ENCODE measurements around the gene GPC2. TPM values are rescaled to one million over a fixed set of nuclear protein-coding genes. Genes with fewer than 3 reads are reported as not detected.

Gene GPC2
- total RNA-seq, 1 donor from 2014 or later = 106 TPM

DNA sequence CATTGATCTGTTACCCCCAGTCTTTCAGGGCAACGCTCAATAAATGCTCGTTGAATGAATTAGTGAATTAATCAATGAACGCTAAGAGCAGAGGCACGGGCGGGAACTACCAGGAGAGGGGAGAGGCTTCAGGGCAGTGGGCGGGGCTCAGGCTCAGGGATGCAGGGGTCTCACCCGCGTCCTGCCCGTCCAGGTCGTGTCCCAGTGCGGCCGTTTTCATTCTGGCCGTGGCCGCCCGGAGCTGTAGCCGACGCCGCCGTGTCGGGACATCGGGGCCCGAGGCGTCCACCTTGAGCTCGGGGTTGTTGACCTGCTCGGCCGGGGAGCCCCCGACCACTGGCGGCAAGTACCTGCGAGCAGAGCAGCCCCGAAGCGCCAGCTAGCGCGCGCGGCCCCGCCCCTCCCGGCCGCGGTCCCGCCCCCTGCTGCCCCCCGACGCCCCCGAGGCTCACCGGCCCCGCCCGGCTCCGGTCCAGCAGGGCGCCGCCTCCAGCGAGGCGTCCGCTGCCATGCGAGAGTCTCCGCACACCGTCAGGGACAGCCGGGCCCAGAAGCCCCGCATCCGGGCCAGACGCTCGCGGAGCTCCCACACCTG lies 6.0 kb downstream of the GPC2 start:
- Mint-ChIP-seq H3K36me3 (ENCODE audit: low read depth) (peaks cover 6% of the 10 kb centered on the region), H3K27ac (ENCODE audit: unreplicated experiment) (no peak overlapping the region), H3K4me3 (peak overlapping the region; percentile 71), H3K27me3 (ENCODE audit: low read depth) (peaks cover 42% of the 10 kb centered on the region), H3K4me1 (peaks cover 64% of the 10 kb centered on the region), H3K9me3 (no peaks in the 10 kb centered on the region)
- DNase-seq (ENCODE audit: low read depth, low spot score) = no peak
- TF ChIP-seq, protein P1, sequence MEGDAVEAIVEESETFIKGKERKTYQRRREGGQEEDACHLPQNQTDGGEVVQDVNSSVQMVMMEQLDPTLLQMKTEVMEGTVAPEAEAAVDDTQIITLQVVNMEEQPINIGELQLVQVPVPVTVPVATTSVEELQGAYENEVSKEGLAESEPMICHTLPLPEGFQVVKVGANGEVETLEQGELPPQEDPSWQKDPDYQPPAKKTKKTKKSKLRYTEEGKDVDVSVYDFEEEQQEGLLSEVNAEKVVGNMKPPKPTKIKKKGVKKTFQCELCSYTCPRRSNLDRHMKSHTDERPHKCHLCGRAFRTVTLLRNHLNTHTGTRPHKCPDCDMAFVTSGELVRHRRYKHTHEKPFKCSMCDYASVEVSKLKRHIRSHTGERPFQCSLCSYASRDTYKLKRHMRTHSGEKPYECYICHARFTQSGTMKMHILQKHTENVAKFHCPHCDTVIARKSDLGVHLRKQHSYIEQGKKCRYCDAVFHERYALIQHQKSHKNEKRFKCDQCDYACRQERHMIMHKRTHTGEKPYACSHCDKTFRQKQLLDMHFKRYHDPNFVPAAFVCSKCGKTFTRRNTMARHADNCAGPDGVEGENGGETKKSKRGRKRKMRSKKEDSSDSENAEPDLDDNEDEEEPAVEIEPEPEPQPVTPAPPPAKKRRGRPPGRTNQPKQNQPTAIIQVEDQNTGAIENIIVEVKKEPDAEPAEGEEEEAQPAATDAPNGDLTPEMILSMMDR (conservative IDR thresholded peaks at IDR 0.05) = no peak

DNA sequence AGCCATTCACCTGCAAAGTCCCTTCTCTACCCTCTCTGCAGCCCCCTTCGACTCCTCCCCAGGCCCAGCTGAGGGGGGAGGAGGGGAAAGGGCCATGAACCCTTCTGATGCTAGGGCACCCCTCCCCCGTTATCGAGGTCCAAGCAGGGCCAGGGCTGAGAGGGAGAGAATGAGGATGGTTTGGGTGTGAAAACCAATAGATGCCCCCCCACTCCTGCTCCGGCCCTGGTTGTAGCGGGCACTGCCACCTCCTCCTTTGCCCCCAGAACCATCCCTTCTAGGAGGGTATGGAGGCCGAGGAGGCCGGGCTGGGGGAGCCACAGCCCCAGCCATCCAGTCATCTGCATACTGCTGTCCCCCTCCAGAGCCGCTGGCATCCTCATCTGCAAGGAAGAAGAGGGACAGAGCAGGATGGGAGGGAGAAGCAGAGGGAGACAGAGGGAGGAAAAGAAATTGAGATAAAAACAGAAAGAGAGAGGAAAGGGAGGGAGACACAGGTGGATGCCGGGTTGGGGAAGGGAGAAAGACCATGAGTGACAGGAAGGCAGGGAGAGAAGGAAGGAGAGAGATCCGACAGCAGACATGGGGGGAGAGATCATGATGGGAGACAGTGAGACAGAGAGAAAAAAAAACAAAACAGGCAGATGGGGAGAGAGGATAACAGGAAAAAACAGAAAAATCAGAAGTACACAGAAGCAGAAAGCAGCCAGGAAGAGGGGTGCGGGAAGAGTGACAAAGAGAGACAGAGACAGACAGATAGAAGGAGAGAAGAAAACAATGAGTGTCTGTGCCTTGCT lies 6.9 kb downstream of the GPC2 start:
- peaks cover 45% of the 10 kb centered on the region for H3K27me3 Mint-ChIP-seq (ENCODE audit: low read depth)
- H3K4me3 Mint-ChIP-seq = peak overlapping the region; percentile 85
- TF ChIP-seq, protein P1 (conservative IDR thresholded peaks at IDR 0.05) = no peak
- no peak overlapping the region for H3K27ac Mint-ChIP-seq (ENCODE audit: unreplicated experiment)
- DNase-seq (ENCODE audit: low read depth, low spot score) = no peak
- H3K9me3 Mint-ChIP-seq = no peaks in the 10 kb centered on the region
- peaks cover 6% of the 10 kb centered on the region for H3K36me3 Mint-ChIP-seq (ENCODE audit: low read depth)
- peaks cover 57% of the 10 kb centered on the region for H3K4me1 Mint-ChIP-seq

- Mint-ChIP-seq H3K27ac (ENCODE audit: unreplicated experiment) (peak overlapping the region; percentile 92), H3K4me1 (peaks cover 49% of the 10 kb centered on the region), H3K36me3 (ENCODE audit: low read depth) (peaks cover 3% of the 10 kb centered on the region), H3K4me3 (peak overlapping the region; percentile 85), H3K9me3 (no peaks in the 10 kb centered on the region), H3K27me3 (ENCODE audit: low read depth) (peaks cover 45% of the 10 kb centered on the region)
- DNase-seq (ENCODE audit: low read depth, low spot score) = no peak
- TF ChIP-seq, protein P1 (conservative IDR thresholded peaks at IDR 0.05) = no peak
These were observed 7.9 kb downstream of the GPC2 start for GRCh38 chr7:100169147-100169850.

GRCh38 chr7:100167912-100168323 lies 9.3 kb downstream of the GPC2 start:
- no peak for DNase-seq (ENCODE audit: low read depth, low spot score)
- Mint-ChIP-seq H3K4me1 (peaks cover 49% of the 10 kb centered on the region), H3K36me3 (ENCODE audit: low read depth) (no peaks in the 10 kb centered on the region), H3K9me3 (no peaks in the 10 kb centered on the region), H3K27ac (ENCODE audit: unreplicated experiment) (peak overlapping the region; percentile 92), H3K27me3 (ENCODE audit: low read depth) (peaks cover 41% of the 10 kb centered on the region), H3K4me3 (peak overlapping the region; percentile 85)
- TF ChIP-seq, protein P1 (conservative IDR thresholded peaks at IDR 0.05) = no peak

- H3K4me3 Mint-ChIP-seq = peak overlapping the region; percentile 85
- TF ChIP-seq, protein P1 (conservative IDR thresholded peaks at IDR 0.05) = no peak
- no peaks in the 10 kb centered on the region for H3K36me3 Mint-ChIP-seq (ENCODE audit: low read depth)
- H3K9me3 Mint-ChIP-seq = no peaks in the 10 kb centered on the region
- H3K4me1 Mint-ChIP-seq = peaks cover 49% of the 10 kb centered on the region
- peak overlapping the region; percentile 92 for H3K27ac Mint-ChIP-seq (ENCODE audit: unreplicated experiment)
- no peak for DNase-seq (ENCODE audit: low read depth, low spot score)
- peaks cover 41% of the 10 kb centered on the region for H3K27me3 Mint-ChIP-seq (ENCODE audit: low read depth)
These were observed 9.9 kb downstream of the GPC2 start for GRCh38 chr7:100166970-100167911.

Data from neural crest cell (in vitro differentiated cells).